ENCODE results near the gene DIS3L2.

The DIS3L2 gene

DNA sequence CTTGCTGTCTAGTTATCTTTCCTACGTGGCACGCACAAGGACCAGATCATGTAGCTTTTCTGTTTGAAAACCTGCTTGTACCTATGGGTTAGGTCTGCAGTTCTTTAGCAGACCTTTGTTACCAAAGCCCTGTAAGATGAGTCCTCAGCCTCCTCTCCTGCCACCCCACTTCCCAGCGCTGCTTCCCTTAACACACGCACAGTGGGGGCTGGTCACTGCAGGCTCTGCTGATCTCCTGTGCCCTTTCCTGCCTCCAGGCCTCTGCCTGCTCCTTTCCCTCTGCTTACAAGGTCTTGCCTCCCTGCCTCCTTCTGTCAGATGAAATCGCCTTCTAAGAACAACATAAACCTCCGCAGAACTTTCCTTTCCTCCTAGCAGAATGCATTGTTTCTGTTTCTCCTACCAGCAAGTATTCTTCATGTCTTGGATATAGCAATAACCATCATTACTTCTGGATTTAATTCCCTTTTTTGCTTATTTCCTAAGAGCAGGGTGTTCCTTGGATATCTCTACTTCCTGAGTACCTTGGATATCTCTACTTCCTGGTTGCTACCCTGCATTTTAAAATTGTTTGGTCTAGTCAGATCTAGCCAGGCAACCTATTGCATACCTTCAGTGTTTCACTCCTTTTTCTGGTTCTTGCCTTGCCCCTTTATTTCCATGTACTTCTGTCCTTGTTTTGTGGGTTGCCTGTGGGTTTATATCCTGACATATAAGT lies 257.4 kb downstream of the DIS3L2 start:
- no peak for TF ChIP-seq ZNF70 (CRISPR knock-in tag; IDR thresholded peaks at IDR 0.05)
- ATAC-seq: no peak

GRCh38 chr2:232219496-232219870 lies 258.0 kb downstream of the DIS3L2 start:
- TF ChIP-seq ISL1 (CRISPR knock-in tag; IDR thresholded peaks at IDR 0.05): no peak
- no peak for TF ChIP-seq RARB (CRISPR knock-in tag; IDR thresholded peaks at IDR 0.05)
- TF ChIP-seq ZFP30 (CRISPR knock-in tag; IDR thresholded peaks at IDR 0.05): no peak
- no peak for TF ChIP-seq ARNTL (CRISPR knock-in tag; IDR thresholded peaks at IDR 0.05; ENCODE audit: borderline replicate concordance, low read depth)
- TF ChIP-seq, protein P1, sequence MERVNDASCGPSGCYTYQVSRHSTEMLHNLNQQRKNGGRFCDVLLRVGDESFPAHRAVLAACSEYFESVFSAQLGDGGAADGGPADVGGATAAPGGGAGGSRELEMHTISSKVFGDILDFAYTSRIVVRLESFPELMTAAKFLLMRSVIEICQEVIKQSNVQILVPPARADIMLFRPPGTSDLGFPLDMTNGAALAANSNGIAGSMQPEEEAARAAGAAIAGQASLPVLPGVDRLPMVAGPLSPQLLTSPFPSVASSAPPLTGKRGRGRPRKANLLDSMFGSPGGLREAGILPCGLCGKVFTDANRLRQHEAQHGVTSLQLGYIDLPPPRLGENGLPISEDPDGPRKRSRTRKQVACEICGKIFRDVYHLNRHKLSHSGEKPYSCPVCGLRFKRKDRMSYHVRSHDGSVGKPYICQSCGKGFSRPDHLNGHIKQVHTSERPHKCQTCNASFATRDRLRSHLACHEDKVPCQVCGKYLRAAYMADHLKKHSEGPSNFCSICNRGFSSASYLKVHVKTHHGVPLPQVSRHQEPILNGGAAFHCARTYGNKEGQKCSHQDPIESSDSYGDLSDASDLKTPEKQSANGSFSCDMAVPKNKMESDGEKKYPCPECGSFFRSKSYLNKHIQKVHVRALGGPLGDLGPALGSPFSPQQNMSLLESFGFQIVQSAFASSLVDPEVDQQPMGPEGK (CRISPR knock-in tag; IDR thresholded peaks at IDR 0.05; ENCODE audit: borderline replicate concordance): no peak
- no peak for TF ChIP-seq BACH2 (CRISPR knock-in tag; IDR thresholded peaks at IDR 0.05; ENCODE audit: borderline replicate concordance)
- TF ChIP-seq PPARA (CRISPR knock-in tag; IDR thresholded peaks at IDR 0.05; ENCODE audit: borderline replicate concordance): no peak
- TF ChIP-seq TSHZ2 (CRISPR knock-in tag; IDR thresholded peaks at IDR 0.05): no peak
- no peak for TF ChIP-seq ZFP3 (CRISPR knock-in tag; IDR thresholded peaks at IDR 0.05)
- TF ChIP-seq ESRRG (CRISPR knock-in tag; IDR thresholded peaks at IDR 0.05): no peak
- no peak for TF ChIP-seq ZNF70 (CRISPR knock-in tag; IDR thresholded peaks at IDR 0.05)
- ATAC-seq: no peak

- ATAC-seq: no peak
- TF ChIP-seq, protein P2, sequence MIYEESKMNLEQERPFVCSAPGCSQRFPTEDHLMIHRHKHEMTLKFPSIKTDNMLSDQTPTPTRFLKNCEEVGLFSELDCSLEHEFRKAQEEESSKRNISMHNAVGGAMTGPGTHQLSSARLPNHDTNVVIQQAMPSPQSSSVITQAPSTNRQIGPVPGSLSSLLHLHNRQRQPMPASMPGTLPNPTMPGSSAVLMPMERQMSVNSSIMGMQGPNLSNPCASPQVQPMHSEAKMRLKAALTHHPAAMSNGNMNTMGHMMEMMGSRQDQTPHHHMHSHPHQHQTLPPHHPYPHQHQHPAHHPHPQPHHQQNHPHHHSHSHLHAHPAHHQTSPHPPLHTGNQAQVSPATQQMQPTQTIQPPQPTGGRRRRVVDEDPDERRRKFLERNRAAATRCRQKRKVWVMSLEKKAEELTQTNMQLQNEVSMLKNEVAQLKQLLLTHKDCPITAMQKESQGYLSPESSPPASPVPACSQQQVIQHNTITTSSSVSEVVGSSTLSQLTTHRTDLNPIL (CRISPR knock-in tag; IDR thresholded peaks at IDR 0.05; ENCODE audit: low read depth): no peak
- TF ChIP-seq TOX (CRISPR knock-in tag; IDR thresholded peaks at IDR 0.05; ENCODE audit: borderline replicate concordance): no peak
Observed at GRCh38 chr2:232219932-232220331, 258.4 kb downstream of the DIS3L2 start.

DNA sequence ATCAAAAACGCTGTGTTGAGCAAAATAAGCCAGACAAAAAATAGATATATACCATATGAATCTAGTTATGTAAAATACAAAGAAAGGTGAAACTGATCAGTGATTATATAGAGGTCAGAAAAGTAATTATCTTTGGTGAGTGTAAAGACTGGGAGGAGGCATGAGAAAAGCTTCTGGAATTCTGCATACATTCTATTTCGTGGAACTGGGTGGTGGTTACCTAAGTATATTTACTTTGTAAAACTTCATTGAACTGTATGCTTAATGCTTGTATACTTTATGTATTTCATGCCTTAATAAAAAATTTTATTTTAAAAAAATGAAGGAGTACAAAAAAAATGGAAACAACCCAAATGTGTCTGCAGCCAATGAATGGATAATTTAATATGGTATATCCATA lies 263.9 kb downstream of the DIS3L2 start:
- TF ChIP-seq ZNF8 (CRISPR knock-in tag; IDR thresholded peaks at IDR 0.05) (no peak), TOX (CRISPR knock-in tag; IDR thresholded peaks at IDR 0.05; ENCODE audit: borderline replicate concordance) (no peak), ZFP3 (CRISPR knock-in tag; IDR thresholded peaks at IDR 0.05) (no peak), BACH2 (CRISPR knock-in tag; IDR thresholded peaks at IDR 0.05; ENCODE audit: borderline replicate concordance) (no peak), ZNF565 (CRISPR knock-in tag; conservative IDR thresholded peaks at IDR 0.05; ENCODE audit: low read depth) (no peak), ESRRG (CRISPR knock-in tag; IDR thresholded peaks at IDR 0.05) (no peak), RARB (CRISPR knock-in tag; IDR thresholded peaks at IDR 0.05) (no peak), ZFP30 (CRISPR knock-in tag; IDR thresholded peaks at IDR 0.05) (no peak)
- TF ChIP-seq, protein P2 (CRISPR knock-in tag; IDR thresholded peaks at IDR 0.05; ENCODE audit: low read depth): no peak
- no peak for ATAC-seq

DNA sequence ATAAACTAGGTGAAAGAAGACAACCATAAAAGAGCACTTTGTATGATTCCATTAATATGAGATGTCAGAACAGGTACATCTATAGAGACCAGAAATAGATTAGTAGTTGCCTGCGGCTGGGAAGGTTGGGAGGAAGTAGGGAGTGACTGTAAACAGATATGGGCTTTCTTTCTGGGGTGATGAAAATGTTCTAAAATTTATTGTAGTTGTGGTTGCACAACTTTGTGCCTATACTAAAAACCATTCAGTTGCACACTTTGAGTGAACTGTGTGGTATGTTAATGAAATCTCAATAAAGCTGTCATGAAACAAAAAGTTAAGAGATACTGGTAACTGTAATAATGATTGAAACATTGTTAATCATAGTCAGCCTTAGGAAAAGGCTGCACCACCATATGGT lies 264.4 kb downstream of the DIS3L2 start:
- TF ChIP-seq TCF4 (CRISPR knock-in tag; IDR thresholded peaks at IDR 0.05; ENCODE audit: borderline replicate concordance) (no peak), RARB (CRISPR knock-in tag; IDR thresholded peaks at IDR 0.05) (no peak), GLIS3 (CRISPR knock-in tag; IDR thresholded peaks at IDR 0.05) (no peak), ZNF70 (CRISPR knock-in tag; IDR thresholded peaks at IDR 0.05) (no peak), ARNTL (CRISPR knock-in tag; IDR thresholded peaks at IDR 0.05; ENCODE audit: borderline replicate concordance, low read depth) (no peak), ZFP30 (CRISPR knock-in tag; IDR thresholded peaks at IDR 0.05) (no peak), ZNF8 (CRISPR knock-in tag; IDR thresholded peaks at IDR 0.05) (no peak), ISL1 (CRISPR knock-in tag; IDR thresholded peaks at IDR 0.05) (no peak), ZC3H10 (CRISPR knock-in tag; IDR thresholded peaks at IDR 0.05) (no peak), TOX (CRISPR knock-in tag; IDR thresholded peaks at IDR 0.05; ENCODE audit: borderline replicate concordance) (no peak), TSHZ2 (CRISPR knock-in tag; IDR thresholded peaks at IDR 0.05) (no peak)
- TF ChIP-seq, protein P2 (CRISPR knock-in tag; IDR thresholded peaks at IDR 0.05; ENCODE audit: low read depth): no peak
- TF ChIP-seq, protein P1 (CRISPR knock-in tag; IDR thresholded peaks at IDR 0.05; ENCODE audit: borderline replicate concordance): no peak
- ATAC-seq: no peak

Measured in SK-N-SH treated with all-trans-retinoic acid at 6 μM for 48 hours (cell line).